Left lung (tissue), 10 donors: ENCODE data around the gene LCE6A. TPM values are rescaled to one million over a fixed set of nuclear protein-coding genes. Genes with fewer than 3 reads are reported as not detected.

ENCODE experiments used
- ATAC-seq: fragments of 200-7000 bp; cut with Tn5 transposase; one replicate; pipeline ENCODE4 v1.9.1; 2020; ENCODE audit warnings: moderate library complexity
- DNase-seq, 4 donors: peaks; one replicate each; pipeline ENCODE4 v3.0.0-alpha.2; 2013 to 2020
- H3K27ac ChIP-seq, 2 donors: fragments of 200-600 bp; sonication (generic) in 1 of 2; one replicate each; pipeline versions ENCODE4 v1.5.0 to v1.8.0; 2020 to 2021
- H3K27me3 ChIP-seq, 2 donors: fragments of 200-600 bp; sonication (generic) in 1 of 2; one replicate each; pipeline versions ENCODE4 v1.5.0 to v1.8.0; 2020 to 2021
- H3K36me3 ChIP-seq, 2 donors: fragments of 200-600 bp; sonication (generic) in 1 of 2; one replicate each; pipeline versions ENCODE4 v1.5.0 to v1.8.0; 2020 to 2021
- H3K4me1 ChIP-seq, 2 donors: fragments of 200-600 bp; one replicate each; pipeline ENCODE4 v1.8.0; 2021
- H3K4me3 ChIP-seq, 2 donors: fragments of 200-600 bp; sonication (generic) in 1 of 2; one replicate each; pipeline versions ENCODE4 v1.5.0 to v1.8.0; 2020 to 2021; ENCODE audit warnings: mild to moderate bottlenecking in 1 of 2
- H3K9me3 ChIP-seq, 2 donors: fragments of 200-600 bp; sonication (generic) in 1 of 2; one replicate each; pipeline versions ENCODE4 v1.5.0 to v1.8.0; 2020 to 2021
- CTCF ChIP-seq, 2 donors: fragments of 200-600 bp; sonication (generic) in 1 of 2; IDR thresholded peaks; one replicate each; pipeline versions ENCODE4 v1.5.0 to v1.8.0; 2021; ENCODE audit warnings: antibody characterized with exemption in 2 of 2
- intact Hi-C, 2 donors: fragments of 100-400 bp; cut with DNase I; formaldehyde crosslinking; loops; one replicate each; pipeline versions ENCODE4 v1.11.2 to v1.14.2; 2022
- polyA plus RNA-seq, 6 donors: library from polyadenylated mRNA; unstranded; fragments of 120-200 nt; gene quantifications; one replicate each; pipeline ENCODE4 v1.2.1, GENCODE V29; 2013; ENCODE audit not compliant: insufficient read length in 6 of 6
- total RNA-seq, 2 donors: library from RNA; stranded (reverse); fragmentation: NEBNext Ultra II Directional; extraction: Animal tissue kit (Norgen Biotek cat#: 25700); gene quantifications; one replicate each; pipeline ENCODE4 v1.2.1, GENCODE V29; 2021
- donor health status: DM: no; HTN: yes; CAD: no.
- donor health status: DM: no; HTN: no; CAD: no.

LCE6A gene
- total and polyA plus RNA-seq, 8 donors = not detected

GRCh38 chr1:152870831-152871730, 28.4 kb downstream of the LCE6A start:
- Histone ChIP-seq H3K4me3 (no peak overlapping the region), H3K4me1 (no peaks in the 10 kb centered on the region), H3K27me3 (no peaks in the 10 kb centered on the region), H3K27ac (no peak overlapping the region), H3K9me3 (no peaks in the 10 kb centered on the region), H3K36me3 (no peaks in the 10 kb centered on the region)
- DNase-seq = no peak
- intact Hi-C loops = no loop called here
- no peak for TF ChIP-seq CTCF (IDR thresholded peaks at IDR 0.05)
- peak; percentile 27 for ATAC-seq

GRCh38 chr1:152871731-152872126, 29.1 kb downstream of the LCE6A start:
- H3K27ac ChIP-seq = no peak overlapping the region
- no peaks in the 10 kb centered on the region for H3K36me3 ChIP-seq
- ATAC-seq = no peak
- no peaks in the 10 kb centered on the region for H3K27me3 ChIP-seq
- no peak overlapping the region for H3K4me3 ChIP-seq
- no peaks in the 10 kb centered on the region for H3K9me3 ChIP-seq
- no peak for TF ChIP-seq CTCF (IDR thresholded peaks at IDR 0.05)
- no peaks in the 10 kb centered on the region for H3K4me1 ChIP-seq
- intact Hi-C loops = no loop called here
- DNase-seq = no peak

- no peak overlapping the region for H3K4me3 ChIP-seq
- no peaks in the 10 kb centered on the region for H3K9me3 ChIP-seq
- intact Hi-C loops = no loop called here
- ATAC-seq = no peak
- no peak overlapping the region for H3K27ac ChIP-seq
- no peaks in the 10 kb centered on the region for H3K27me3 ChIP-seq
- H3K4me1 ChIP-seq = no peaks in the 10 kb centered on the region
- DNase-seq = no peak
- TF ChIP-seq CTCF (IDR thresholded peaks at IDR 0.05) = no peak
- H3K36me3 ChIP-seq = no peaks in the 10 kb centered on the region
Observed at GRCh38 chr1:152873495-152873894, 30.8 kb downstream of the LCE6A start.

- Histone ChIP-seq H3K36me3 (no peaks in the 10 kb centered on the region), H3K4me3 (no peak overlapping the region), H3K4me1 (no peaks in the 10 kb centered on the region), H3K9me3 (no peaks in the 10 kb centered on the region), H3K27me3 (no peaks in the 10 kb centered on the region), H3K27ac (no peak overlapping the region)
- no peak for TF ChIP-seq CTCF (IDR thresholded peaks at IDR 0.05)
- intact Hi-C loops = no loop called here
- ATAC-seq (no peak), DNase-seq (no peak)
Observed at GRCh38 chr1:152876827-152877226, 34.2 kb downstream of the LCE6A start.

- ATAC-seq (no peak), DNase-seq (no peak)
- no peak within 1 kb of the TSS for H3K4me3 ChIP-seq
- no peak within 1 kb of the TSS for H3K27ac ChIP-seq
- no peaks in the 10 kb centered on the region for H3K36me3 ChIP-seq
- no peaks in the 10 kb centered on the region for H3K4me1 ChIP-seq
- intact Hi-C loops = no loop called here
- H3K9me3 ChIP-seq = no peaks in the 10 kb centered on the region
- H3K27me3 ChIP-seq = no peaks in the 10 kb centered on the region
- TF ChIP-seq CTCF (IDR thresholded peaks at IDR 0.05) = no peak
Observed at GRCh38 chr1:152878042-152878441, 35.4 kb downstream of the LCE6A start, which contains the start of gene SMCP. Gene SMCP (plus strand): TSS chr1:152878322. CDS start chr1:152884423, 6,101 bp downstream.
